Kidney (tissue), 14 donors: Measurements from ENCODE around the gene GMDS. TPM values are rescaled to one million over a fixed set of nuclear protein-coding genes. Genes with fewer than 3 reads are reported as not detected.

ENCODE experiments used
- DNase-seq, 5 donors: peaks; one replicate each; pipeline ENCODE4 v3.0.0-alpha.2; 2013 to 2020
- FAIRE-seq: peaks from 2 replicates; lab custom pipeline; 2012; peaks lifted over from hg19 to GRCh38; lab: Jason Lieb, UNC
- H3K27ac ChIP-seq, 2 donors: one replicate each; pipeline ENCODE4 v1.7.0; 2013; ENCODE audit warnings: low read depth in 2 of 2, low read length in 2 of 2, inconsistent platforms in 1 of 2
- H3K27me3 ChIP-seq: one replicate; pipeline ENCODE4 v1.7.1; 2013; ENCODE audit warnings: low read length, inconsistent platforms; ENCODE audit not compliant: control insufficient read depth, insufficient read depth
- H3K36me3 ChIP-seq, 3 donors: one replicate each; pipeline versions ENCODE4 v1.7.0 to v1.7.1; 2013; ENCODE audit warnings: low read length in 3 of 3, control low read depth in 1 of 3, inconsistent platforms in 1 of 3; ENCODE audit not compliant: insufficient read depth in 3 of 3, control insufficient read depth in 2 of 3
- H3K4me1 ChIP-seq, 3 donors: one replicate each; pipeline versions ENCODE4 v1.7.0 to v1.7.1; 2013; ENCODE audit warnings: low read length in 3 of 3, inconsistent platforms in 1 of 3, low read depth in 1 of 3; ENCODE audit not compliant: control insufficient read depth in 2 of 3, insufficient read depth in 2 of 3
- H3K4me3 ChIP-seq, 3 donors: one replicate each; pipeline versions ENCODE4 v1.7.0 to v1.8.1; 2013; ENCODE audit warnings: low read length in 3 of 3, control low read depth in 1 of 3, inconsistent platforms in 1 of 3
- H3K9ac ChIP-seq, 3 donors: one replicate each; pipeline versions ENCODE4 v1.7.0 to v1.7.1; 2013; ENCODE audit warnings: low read length in 3 of 3, control low read depth in 1 of 3, inconsistent platforms in 1 of 3
- H3K9me3 ChIP-seq, 3 donors: one replicate each; pipeline versions ENCODE4 v1.7.0 to v1.7.1; 2013; ENCODE audit warnings: low read length in 3 of 3, control low read depth in 1 of 3, inconsistent platforms in 1 of 3; ENCODE audit not compliant: control insufficient read depth in 2 of 3, insufficient read depth in 1 of 3
- CTCF ChIP-seq: IDR thresholded peaks from 3 replicates; pipeline ENCODE4 v1.5.1; 2012; ENCODE audit warnings: mild to moderate bottlenecking, moderate library complexity, borderline replicate concordance; ENCODE audit not compliant: insufficient read depth; ENCODE audit errors: extremely low read depth
- intact Hi-C: fragments of 100-400 bp; cut with DNase I; formaldehyde crosslinking; loops from one replicate; pipeline ENCODE4 v1.11.1; 2022
- polyA plus RNA-seq: library from polyadenylated mRNA; stranded (reverse); fragments of 350-450 nt; fragmentation: Illumina TruSeq; extraction: RNeasy Lipid Tissue Mini Kit (QIAGEN cat#74804); gene quantifications from one replicate; pipeline ENCODE4 v1.2.3, GENCODE V29; 2014; ENCODE audit warnings: low read depth, low replicate concordance; ENCODE audit not compliant: insufficient read depth
- total RNA-seq: library from RNA; stranded (reverse); fragmentation: NEBNext Ultra II Directional; extraction: Animal tissue kit (Norgen Biotek cat#: 25700); gene quantifications from one replicate; pipeline ENCODE4 v1.2.1, GENCODE V29; 2021
- donor health status: control.
- donor health status: control.
- donor health status: control.
- donor health status: control.
- donor health status: control.
- donor health status: DM: yes; HTN: yes; CAD: no.
- donor health status: Normal renal cell carcinoma (clear cell type).

The GMDS gene
- total and polyA plus RNA-seq, 2 donors from 2014 or later = 49.6 to 63.7 TPM

DNA sequence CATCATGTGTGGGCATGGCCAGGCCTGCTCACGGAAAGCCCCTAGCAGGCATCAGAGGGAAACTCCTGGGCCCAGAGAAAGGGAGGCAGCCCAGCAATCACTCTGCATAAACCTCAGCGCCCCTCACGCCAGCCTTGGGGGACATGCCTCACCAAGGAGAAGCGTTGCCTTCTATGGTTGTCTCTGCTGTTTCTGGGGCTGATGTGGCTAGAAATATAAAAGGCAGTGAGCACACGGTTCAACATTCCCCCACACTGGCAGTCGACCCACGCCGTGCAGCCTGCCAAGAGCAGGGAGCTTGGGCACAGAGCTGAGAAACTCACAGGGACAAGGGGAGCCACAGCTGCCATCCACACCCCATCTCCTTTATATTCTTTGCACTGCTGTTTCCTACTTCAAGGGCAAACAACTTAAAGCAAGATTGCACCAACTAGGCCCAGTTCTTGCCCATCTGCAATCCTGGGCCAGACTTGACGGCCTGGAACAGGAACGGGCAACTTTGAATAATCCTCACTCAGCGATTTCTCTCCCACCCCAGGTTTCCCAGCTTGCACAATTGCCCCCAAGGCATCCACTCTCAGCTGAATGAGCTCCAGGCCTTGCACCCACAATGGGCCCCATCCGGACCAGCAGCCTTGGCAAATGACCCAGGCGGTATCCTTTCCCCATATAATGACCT lies 671.2 kb downstream of the GMDS start:
- Histone ChIP-seq H3K27ac (no peak overlapping the region), H3K9ac (no peak overlapping the region), H3K4me3 (no peak overlapping the region), H3K9me3 (no peaks in the 10 kb centered on the region), H3K27me3 (no peaks in the 10 kb centered on the region), H3K4me1 (no peaks in the 10 kb centered on the region), H3K36me3 (no peaks in the 10 kb centered on the region)
- no peak for FAIRE-seq
- peak in 4 of 5 donors; percentile 48 to 55 (median 50) for DNase-seq
- TF ChIP-seq CTCF = no peak
- intact Hi-C loops = no loop called here
